Adrenal gland (tissue), 5 donors: Measurements from ENCODE around the gene OR5AU1.

Experiments used
- POLR2A ChIP-seq, 2 donors: fragments of 450-650 bp; IDR thresholded peaks; one replicate each; pipeline ENCODE4 v1.6.1; 2017; ENCODE audit warnings: antibody characterized with exemption in 2 of 2, mild to moderate bottlenecking in 2 of 2, moderate library complexity in 1 of 2
- TF ChIP-seq, protein P1 (sequence below), 6 experiments: fragments of 450-650 bp in 4 of 6; fragments of 200-600 bp in 2 of 6; sonication (generic) in 1 of 6; IDR thresholded peaks; 1 replicate in 5 of 6; 2 replicates in 1 of 6; pipeline versions ENCODE4 v1.5.1 to v1.8.0; 2016 to 2021; ENCODE audit warnings: antibody characterized with exemption in 6 of 6, mild to moderate bottlenecking in 2 of 6, moderate library complexity in 1 of 6
- donor health status: DM: no; HTN: no; CAD: no.

DNA sequence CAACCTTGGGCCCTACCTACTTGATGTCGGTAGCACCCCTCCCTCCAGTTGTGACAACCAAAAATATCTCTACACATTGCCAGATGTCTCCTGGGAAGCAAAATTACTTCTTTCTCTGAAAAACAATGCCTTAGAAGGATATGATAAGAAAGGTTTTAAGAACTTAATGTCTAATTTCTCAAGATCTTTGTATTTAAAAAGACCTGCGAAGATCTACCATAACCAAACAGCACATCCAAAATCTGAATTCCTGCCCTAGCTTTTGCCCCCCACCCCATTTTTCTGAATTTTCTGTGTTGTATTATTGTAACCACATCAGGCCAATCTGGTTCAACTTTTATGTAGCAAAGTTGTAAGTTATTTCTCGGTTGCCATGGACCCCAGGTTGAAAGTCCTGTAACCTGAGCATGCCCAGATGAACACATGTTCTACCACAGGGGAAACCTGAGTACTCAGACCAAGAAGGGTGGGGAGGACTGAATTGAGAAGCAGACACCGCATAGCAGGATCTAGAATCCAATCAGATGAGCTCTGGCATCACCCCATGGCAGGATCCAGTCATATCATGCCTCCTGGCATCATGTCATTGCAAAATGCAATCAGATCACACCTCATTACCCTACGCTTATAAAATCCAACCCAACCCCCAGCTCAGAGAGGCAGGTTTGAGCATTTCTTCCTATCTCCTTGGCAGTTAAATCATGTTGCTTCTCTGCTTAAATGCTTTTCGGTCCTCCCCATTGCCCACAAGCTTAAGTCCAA is 46.3 kb downstream of the OR5AU1 start:
- TF ChIP-seq, protein P1, sequence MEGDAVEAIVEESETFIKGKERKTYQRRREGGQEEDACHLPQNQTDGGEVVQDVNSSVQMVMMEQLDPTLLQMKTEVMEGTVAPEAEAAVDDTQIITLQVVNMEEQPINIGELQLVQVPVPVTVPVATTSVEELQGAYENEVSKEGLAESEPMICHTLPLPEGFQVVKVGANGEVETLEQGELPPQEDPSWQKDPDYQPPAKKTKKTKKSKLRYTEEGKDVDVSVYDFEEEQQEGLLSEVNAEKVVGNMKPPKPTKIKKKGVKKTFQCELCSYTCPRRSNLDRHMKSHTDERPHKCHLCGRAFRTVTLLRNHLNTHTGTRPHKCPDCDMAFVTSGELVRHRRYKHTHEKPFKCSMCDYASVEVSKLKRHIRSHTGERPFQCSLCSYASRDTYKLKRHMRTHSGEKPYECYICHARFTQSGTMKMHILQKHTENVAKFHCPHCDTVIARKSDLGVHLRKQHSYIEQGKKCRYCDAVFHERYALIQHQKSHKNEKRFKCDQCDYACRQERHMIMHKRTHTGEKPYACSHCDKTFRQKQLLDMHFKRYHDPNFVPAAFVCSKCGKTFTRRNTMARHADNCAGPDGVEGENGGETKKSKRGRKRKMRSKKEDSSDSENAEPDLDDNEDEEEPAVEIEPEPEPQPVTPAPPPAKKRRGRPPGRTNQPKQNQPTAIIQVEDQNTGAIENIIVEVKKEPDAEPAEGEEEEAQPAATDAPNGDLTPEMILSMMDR (IDR thresholded peaks at IDR 0.05) = no peak
- TF ChIP-seq POLR2A (IDR thresholded peaks at IDR 0.05) = no peak
